DMS53 treated with DMSO at 0.1 percent for 48 hours (cell line): ENCODE measurements around the gene RGS6.

Experiments
- DNase-seq: peaks from one replicate; lab custom pipeline; 2025; ENCODE audit not compliant: unreplicated experiment; lab: John Stamatoyannopoulos, UW

RGS6 gene

GRCh38 chr14:72521045-72521444, 588.8 kb downstream of the RGS6 start:
- no peak for DNase-seq

DNA sequence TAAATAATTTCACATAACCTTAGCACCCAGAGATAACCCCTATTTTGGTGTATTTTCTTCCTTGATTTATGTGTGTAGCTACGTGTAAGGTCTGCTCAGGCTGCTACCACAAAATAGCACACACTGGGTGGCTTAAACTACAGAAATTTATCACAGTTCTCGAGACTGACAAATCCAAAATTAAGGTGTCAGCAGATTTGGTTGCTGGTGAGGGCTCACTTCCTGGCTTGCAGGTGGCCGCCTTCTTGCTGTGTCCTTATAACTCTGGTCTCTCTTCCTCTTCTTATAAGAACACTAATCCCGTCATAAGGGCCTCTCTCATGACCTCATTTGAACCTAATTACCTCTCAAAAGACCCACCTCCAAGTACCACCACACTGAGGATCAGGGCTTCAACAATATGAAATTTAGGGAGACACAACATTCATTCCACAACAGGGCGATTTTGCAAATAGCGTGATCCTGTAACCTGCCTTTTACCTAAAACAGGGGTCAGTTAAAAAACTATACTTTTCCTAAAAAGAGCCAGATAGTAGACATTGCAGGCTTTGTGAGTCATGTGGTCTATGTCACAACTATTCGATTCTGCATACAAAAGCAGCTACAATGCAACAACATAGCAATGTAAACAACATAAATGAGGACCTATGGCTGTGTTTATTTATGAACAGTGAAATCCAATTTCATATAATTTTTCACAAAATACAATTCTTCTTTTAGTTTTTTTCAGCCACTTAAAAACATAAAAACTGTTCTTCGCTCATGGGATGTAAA, 589.9 kb downstream of the RGS6 start:
- no peak for DNase-seq

DNA sequence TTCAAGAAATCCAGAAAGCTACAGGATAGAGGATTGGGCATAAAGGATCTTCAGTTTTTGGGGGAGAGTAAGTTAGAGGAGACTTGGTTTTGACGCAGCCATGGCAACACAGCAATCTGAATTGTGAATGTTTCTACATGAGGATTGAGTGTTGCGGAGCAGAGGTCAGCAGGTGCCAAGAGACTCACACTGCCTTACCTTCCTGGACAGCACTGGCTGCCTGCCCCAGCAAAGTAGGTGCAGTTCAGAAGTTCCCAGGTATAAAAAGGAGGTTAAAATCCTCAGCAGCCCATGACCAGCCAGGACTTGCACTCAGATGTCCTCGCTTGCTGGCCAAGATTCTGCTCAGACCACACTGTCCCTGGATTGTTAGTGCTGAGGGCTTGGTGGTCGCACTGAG, 590.6 kb downstream of the RGS6 start:
- DNase-seq, result no peak

DNA sequence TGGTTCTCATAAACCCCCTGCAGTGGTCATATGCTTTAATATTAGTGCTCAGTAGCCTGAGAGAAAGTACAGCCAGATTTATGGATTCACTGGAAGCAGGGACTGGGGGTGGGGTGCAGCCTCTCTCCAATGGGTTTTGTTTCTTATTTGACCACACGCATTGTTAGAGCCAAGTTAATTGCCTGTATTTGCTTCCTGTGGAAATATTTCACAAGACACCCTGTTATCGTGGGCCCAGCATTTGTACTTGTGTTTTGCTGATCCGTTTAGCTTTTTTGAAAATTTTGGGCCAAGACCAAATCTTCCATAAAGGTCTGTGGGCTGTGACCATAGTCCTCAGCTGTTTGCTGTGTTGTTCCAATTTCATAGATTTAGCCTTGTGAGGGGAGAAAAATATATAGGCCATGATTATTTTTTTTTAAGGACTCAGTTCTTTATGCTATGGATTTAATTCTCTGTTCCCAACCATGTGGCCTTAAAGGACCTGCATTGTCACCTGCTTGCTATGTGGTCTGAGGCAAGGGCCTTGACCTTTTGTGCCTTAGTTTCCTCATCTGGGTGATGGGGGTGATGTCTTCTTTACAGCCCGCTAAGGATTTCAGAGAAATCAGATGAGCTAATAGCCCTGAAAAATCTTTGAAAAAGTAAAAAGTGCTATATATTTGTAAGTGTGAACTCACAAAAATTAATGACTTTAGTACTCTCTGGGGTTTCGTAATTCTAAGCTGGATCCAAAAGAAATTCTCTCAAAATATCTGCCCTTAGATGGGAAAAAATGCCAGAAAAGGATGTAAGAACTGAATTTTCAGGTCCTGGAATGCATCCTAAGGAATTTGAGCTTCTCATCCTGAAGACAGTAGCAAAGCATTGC, 591.4 kb downstream of the RGS6 start:
- no peak for DNase-seq

DNA sequence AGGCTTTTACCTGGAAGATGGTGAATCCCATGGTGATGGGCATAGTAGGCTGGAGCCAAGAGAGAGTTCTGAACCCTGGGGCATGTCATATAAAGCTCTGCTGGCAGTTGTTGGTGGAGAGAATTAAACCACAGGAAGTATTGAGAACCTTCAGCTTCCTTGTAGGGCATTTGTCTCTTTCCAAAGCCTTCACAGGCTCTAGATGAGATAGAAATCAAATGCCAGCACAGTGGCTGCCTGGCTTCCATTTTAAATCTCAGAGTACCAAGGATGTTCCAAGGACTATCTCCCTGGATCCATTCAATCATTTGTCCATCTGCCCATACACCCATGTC, 592.0 kb downstream of the RGS6 start:
- DNase-seq, result no peak

- no peak for DNase-seq
Observed at GRCh38 chr14:72525087-72525915, 593.1 kb downstream of the RGS6 start.

GRCh38 chr14:72527591-72527990, 595.4 kb downstream of the RGS6 start:
- no peak for DNase-seq

- no peak for DNase-seq
Observed at GRCh38 chr14:72528059-72528862, 596.0 kb downstream of the RGS6 start.

DNA sequence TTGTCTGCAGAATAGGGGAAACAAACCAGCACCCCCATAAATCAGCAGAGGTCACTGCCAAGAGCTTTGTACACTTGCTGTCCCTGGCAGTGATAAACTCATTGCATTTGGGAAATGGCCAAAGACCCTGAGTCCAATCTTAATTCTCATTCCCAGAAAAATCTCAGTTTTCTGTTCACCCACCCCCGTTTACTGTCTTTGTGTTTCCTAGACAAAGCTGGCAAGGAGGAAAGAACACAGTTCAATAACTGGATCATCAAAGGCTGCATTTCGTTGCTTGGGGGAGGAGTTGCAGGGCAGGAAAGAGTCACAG, 596.6 kb downstream of the RGS6 start:
- no peak for DNase-seq

DNA sequence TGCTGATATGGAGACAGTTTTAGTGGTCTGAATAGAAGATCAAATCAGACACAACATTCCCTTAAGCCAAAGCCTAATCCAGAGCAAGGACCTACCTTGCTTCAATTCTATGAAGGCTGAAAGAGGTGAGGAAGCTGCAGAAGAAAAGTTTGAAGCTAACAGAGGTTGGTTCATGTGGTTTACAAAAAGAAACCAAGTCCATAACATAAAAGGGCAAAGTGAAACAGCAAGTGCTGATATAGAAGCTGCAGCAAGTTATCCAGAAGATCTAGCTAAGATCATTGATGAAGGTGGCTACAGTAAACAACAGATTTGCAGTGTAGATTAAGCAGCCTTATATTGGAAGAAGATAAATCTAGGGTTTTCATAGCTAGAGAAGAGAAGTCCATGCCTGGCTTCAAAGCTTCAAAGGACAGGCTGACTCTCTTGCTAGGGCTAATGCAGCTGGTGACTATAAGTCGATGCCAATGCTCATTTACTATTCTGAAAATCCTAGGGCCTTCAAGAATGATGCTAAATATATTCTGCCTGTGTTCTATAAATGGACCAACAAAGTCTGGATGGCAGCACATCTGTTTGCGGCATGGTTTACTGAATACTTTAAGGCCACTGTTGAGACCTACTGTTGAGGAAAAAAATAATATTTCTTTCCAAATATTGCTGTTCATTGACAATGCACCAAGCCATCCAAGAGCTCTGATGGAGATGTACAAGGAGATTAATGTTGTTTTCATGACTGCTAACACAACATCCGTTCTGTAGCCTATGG, 600.6 kb downstream of the RGS6 start:
- no peak for DNase-seq

DNA sequence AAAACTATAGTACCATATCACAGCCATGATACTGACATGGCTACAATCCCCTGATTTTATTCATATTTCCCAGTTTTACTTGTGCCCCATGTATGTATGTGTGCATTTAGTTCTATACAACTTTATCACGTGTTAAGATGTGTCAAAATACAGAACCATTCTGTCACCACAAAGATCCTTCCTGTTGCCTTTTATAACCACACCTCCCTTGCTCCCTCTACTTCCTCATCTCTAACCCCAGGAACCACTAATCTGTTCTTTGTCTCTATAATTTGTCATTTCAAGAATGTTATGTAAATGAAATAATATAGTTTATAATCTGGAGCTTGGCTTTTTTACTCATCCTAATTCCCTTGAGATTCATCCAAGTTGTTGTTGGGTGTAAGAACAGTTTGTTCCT, 603.3 kb downstream of the RGS6 start:
- no peak for DNase-seq

DNA sequence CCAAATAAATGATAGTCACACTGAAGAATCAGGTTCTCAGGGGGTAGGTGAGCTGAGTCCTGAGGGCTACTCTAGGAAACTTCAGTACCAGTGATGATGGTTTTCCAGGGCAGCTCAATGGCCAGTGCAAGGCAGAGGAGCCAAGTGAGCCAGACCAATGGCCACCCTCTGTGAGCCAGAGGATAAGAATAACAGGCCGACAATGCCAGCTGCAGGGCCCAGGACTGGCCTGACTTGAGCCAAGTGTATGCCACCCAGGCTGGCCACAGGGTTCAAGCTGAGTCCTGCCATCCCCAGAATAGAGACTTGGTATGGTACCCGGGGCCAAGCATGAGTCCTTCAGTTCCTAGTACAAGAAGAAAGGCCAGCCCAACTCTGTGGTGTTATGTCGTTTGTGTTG, 606.2 kb downstream of the RGS6 start:
- no peak for DNase-seq

- DNase-seq, result no peak
Observed at GRCh38 chr14:72539661-72540315, 607.6 kb downstream of the RGS6 start.

DNA sequence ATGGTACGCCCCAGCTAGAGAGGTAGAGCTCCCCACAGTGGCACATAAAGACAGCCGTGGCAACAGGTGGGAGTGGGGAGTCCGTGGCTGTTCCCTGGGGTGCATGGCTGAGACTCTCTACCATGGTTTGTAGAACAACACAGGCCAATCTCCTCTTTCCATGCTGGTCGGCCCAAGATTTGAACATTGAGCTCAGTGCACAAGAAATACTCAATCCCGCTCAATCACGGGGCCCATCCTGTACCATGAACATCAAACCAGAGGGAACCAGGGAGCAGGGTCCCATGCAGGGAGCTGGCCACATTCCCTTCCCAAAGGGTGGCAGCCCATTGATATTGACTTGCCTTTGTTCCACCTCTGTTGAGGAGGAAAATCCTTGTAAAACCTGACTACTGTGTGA, 608.6 kb downstream of the RGS6 start:
- DNase-seq, result no peak

- no peak for DNase-seq
Observed at GRCh38 chr14:72541546-72541945, 609.3 kb downstream of the RGS6 start.

- no peak for DNase-seq
Observed at GRCh38 chr14:72543341-72543740, 611.1 kb downstream of the RGS6 start.

DNA sequence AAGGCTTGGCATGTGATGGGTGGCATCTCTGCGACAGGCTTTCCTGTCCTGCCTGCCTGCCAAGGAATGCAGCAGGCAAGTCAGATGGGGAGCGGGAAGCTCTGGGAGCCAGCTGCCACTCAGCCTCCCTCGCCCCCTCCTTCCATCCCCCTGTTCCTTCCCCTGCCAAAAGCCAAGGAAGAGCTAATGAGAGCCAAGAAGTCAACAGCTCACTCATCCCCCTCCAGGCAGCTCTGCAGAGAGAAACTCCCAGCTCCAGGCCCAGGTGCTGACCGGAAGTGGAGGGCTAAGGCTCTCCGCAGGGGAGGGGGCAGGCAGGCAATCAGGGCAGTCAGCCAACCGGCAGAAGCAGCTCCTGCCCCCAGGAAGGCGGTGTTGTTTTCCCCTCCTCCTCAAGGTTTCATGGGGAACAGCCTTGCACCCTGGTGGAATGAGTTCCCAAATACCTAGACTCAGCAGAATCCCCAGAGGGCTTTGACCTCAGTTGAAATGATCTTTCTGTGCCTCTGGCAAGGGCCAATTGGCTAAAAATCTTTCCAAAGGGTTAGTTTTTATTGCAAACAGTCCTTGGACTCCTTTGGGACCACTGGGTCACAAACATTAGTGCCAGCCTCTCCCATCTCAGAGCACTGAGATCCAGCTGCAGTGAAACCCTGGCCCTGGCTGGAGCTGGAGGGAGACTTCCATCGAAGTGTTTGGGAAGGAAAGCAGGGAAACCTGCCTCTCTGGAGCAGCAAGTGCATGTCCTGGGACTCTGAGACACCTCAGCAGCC, 612.6 kb downstream of the RGS6 start:
- no peak for DNase-seq

DNA sequence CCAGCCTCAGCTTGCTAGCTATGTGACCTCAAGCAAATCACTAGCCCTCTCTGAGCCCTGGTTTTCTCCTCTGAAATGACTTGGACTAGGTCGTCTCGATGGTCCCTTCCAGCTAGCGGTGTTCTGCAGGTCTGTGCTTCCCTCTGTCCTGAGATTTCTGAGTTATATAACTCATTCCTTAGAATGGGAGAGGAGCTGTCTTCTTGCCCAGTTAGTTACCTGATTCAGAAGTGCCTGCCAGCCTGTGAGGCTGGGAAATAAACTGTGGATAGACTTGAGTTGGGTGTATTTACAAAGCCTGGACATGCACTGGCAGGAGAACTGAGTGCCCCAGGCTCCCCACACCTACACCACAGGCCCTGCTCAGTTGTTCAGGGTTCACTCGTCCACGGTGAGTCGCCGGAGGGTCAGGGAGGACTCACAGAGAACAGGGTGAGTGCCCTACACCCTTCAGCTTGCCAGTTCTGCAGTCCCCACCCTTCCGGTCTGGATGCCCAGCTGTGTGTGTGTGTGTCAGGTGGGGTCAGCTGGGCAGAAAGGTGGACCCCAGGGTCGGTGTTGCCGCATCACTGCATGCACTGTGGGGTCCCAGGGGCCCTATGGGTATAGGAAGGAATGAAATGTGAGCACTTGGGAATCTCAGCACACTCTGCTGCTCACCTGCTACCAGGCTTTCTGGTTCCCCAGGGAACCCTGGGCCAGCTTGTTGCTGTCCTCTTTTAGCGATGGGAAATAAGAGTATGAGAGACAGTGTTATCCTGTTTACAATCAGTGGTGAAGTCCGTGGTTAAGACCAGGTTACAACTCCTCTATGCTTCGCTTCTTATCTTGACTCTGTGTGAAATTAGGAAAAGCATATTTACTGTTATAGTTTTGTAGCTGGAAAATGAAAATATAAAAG, 613.4 kb downstream of the RGS6 start:
- no peak for DNase-seq
